Medulla oblongata (tissue), 1 donor: ENCODE results near the gene OSTF1.

Experiments used
- DNase-seq: peaks from one replicate; pipeline ENCODE4 v3.0.0-alpha.2; 2015; ENCODE audit errors: extremely low spot score

Gene OSTF1

GRCh38 chr9:75087824-75088645 is at the start of gene OSTF1, which contains the start of gene NMRK1:
Gene OSTF1 (plus strand): TSS chr9:75088514. CDS start chr9:75088693, 179 bp downstream.
Gene NMRK1 (minus strand): TSS chr9:75088155. CDS start chr9:75083115, 5,040 bp downstream.
- DNase-seq, result peak; percentile 97

GRCh38 chr9:75039009-75039408 is 49.3 kb upstream of the OSTF1 start:
- DNase-seq, result no peak

- no peak for DNase-seq
Observed at GRCh38 chr9:75039801-75040200, 48.5 kb upstream of the OSTF1 start.

- no peak for DNase-seq
Observed at GRCh38 chr9:75041041-75041440, 47.3 kb upstream of the OSTF1 start.

GRCh38 chr9:75046725-75047345 is 41.5 kb upstream of the OSTF1 start:
- no peak for DNase-seq

GRCh38 chr9:75047506-75047905 is 40.8 kb upstream of the OSTF1 start:
- DNase-seq, result no peak

- no peak for DNase-seq
Observed at GRCh38 chr9:75051285-75051684, 37.0 kb upstream of the OSTF1 start.

GRCh38 chr9:75053869-75054268 is 34.4 kb upstream of the OSTF1 start:
- DNase-seq, result no peak

GRCh38 chr9:75054368-75055001 is 33.8 kb upstream of the OSTF1 start:
- DNase-seq, result no peak

GRCh38 chr9:75061169-75061568 is 27.1 kb upstream of the OSTF1 start:
- DNase-seq, result no peak

- DNase-seq, result no peak
Observed at GRCh38 chr9:75063556-75064305, 24.6 kb upstream of the OSTF1 start.

- no peak for DNase-seq
Observed at GRCh38 chr9:75064307-75065025, 23.8 kb upstream of the OSTF1 start.

GRCh38 chr9:75065510-75065909 is 22.8 kb upstream of the OSTF1 start:
- no peak for DNase-seq

- DNase-seq, result no peak
Observed at GRCh38 chr9:75067894-75068293, 20.4 kb upstream of the OSTF1 start.

- no peak for DNase-seq
Observed at GRCh38 chr9:75069171-75069570, 19.1 kb upstream of the OSTF1 start.

- no peak for DNase-seq
Observed at GRCh38 chr9:75071530-75072122, 16.7 kb upstream of the OSTF1 start.

- DNase-seq, result no peak
Observed at GRCh38 chr9:75072895-75073294, 15.4 kb upstream of the OSTF1 start.

- no peak for DNase-seq
Observed at GRCh38 chr9:75081632-75082031, 6.7 kb upstream of the OSTF1 start.

GRCh38 chr9:75083188-75083970 is 4.9 kb upstream of the OSTF1 start:
- peak; percentile 61 for DNase-seq

- DNase-seq, result no peak
Observed at GRCh38 chr9:75084081-75084672, 4.1 kb upstream of the OSTF1 start.
